Pancreas (tissue), 10 donors: Measurements from ENCODE around the gene AKAP12. TPM values are rescaled to one million over a fixed set of nuclear protein-coding genes. Genes with fewer than 3 reads are reported as not detected.
"Not testable (repeated sequence)": the region's sequence is repeated elsewhere in the genome, so short reads cannot be mapped to it uniquely, and the experiment has no call there.

Experiments
- ATAC-seq, 4 donors: fragments of 200-7000 bp; cut with Tn5 transposase; one replicate each; pipeline versions ENCODE4 v1.8.0 to v1.9.1; 2020; ENCODE audit warnings: mild to moderate bottlenecking in 4 of 4, moderate library complexity in 4 of 4
- DNase-seq, 6 donors: peaks; one replicate each; pipeline ENCODE4 v3.0.0-alpha.2; 2020
- FAIRE-seq: peaks from 2 replicates; lab custom pipeline; 2012; peaks lifted over from hg19 to GRCh38; lab: Jason Lieb, UNC
- H3K27ac ChIP-seq, 4 donors: fragments of 200-600 bp; sonication (generic); 1 replicate in 3 of 4; 2 replicates in 1 of 4; pipeline versions ENCODE4 v1.5.0 to v1.8.0; 2020
- H3K27me3 ChIP-seq, 4 donors: fragments of 200-600 bp; one replicate each; pipeline ENCODE4 v1.8.0; 2021
- H3K36me3 ChIP-seq, 3 donors: fragments of 200-600 bp; sonication (generic) in 1 of 3; one replicate each; pipeline versions ENCODE4 v1.5.0 to v1.8.0; 2020 to 2021
- H3K4me1 ChIP-seq, 3 donors: fragments of 200-600 bp; one replicate each; pipeline ENCODE4 v1.8.0; 2021
- H3K4me3 ChIP-seq, 4 donors: fragments of 200-600 bp; sonication (generic) in 2 of 4; one replicate each; pipeline versions ENCODE4 v1.5.0 to v1.8.0; 2020 to 2021
- H3K9me3 ChIP-seq, 4 donors: fragments of 200-600 bp; one replicate each; pipeline ENCODE4 v1.8.0; 2021
- WGBS, 2 donors: extraction: QIAGEN DNeasy Blood & Tissue Kit; methylation state at CpG; one replicate each; pipeline ENCODE4 v1.1.7; 2013; 5-methylcytosine and 5-hydroxymethylcytosine counted together
- intact Hi-C, 3 donors: fragments of 100-400 bp; cut with DNase I; formaldehyde crosslinking; loops; one replicate each; pipeline versions ENCODE4 v1.11.1 to v1.14.2; 2022
- polyA plus RNA-seq, 2 donors: library from polyadenylated mRNA; stranded (reverse); fragments of 200-250 nt; gene quantifications; one replicate each; pipeline ENCODE4 v1.2.3, GENCODE V29; 2013
- total RNA-seq, 6 donors: library from RNA; stranded (reverse); fragmentation: NEBNext Ultra II Directional in 4 of 6; extraction: Animal tissue kit (Norgen Biotek cat#: 25700) in 4 of 6; gene quantifications; one replicate each; pipeline versions ENCODE4 v1.2.1 to v1.2.4, GENCODE V29; 2021 to 2023
- TF ChIP-seq, protein P1 (sequence below), 4 donors: fragments of 200-600 bp; sonication (generic) in 3 of 4; IDR thresholded peaks; one replicate each; pipeline versions ENCODE4 v1.5.0 to v1.8.0; 2021; ENCODE audit warnings: antibody characterized with exemption in 4 of 4
- donor health status: healthy with polysubstance abuse.
- donor health status: DM: no; HTN: no; CAD: no; lungs with moderate emphysema.
- donor health status: DM: no; HTN: no; CAD: no.
- donor health status: control.
- donor health status: control.
- donor health status: Bipolar disorder and iron deficiency.
- donor health status: DM: yes; HTN: yes; CAD: no.
- donor health status: DM: no; HTN: no; CAD: no.
- donor health status: DM: no; HTN: no; CAD: no.
- donor health status: DM: yes; HTN: yes; CAD: no.

The AKAP12 gene
- total and polyA plus RNA-seq, 8 donors: 2.4 to 13.2 (median 3.8) TPM

DNA sequence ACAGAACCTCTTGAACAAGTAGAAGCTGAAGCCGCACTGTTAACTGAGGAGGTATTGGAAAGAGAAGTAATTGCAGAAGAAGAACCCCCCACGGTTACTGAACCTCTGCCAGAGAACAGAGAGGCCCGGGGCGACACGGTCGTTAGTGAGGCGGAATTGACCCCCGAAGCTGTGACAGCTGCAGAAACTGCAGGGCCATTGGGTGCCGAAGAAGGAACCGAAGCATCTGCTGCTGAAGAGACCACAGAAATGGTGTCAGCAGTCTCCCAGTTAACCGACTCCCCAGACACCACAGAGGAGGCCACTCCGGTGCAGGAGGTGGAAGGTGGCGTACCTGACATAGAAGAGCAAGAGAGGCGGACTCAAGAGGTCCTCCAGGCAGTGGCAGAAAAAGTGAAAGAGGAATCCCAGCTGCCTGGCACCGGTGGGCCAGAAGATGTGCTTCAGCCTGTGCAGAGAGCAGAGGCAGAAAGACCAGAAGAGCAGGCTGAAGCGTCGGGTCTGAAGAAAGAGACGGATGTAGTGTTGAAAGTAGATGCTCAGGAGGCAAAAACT lies 111.5 kb downstream of the AKAP12 start:
- FAIRE-seq: no peak
- Histone ChIP-seq H3K9me3 (no peaks in the 10 kb centered on the region), H3K4me1 (no peaks in the 10 kb centered on the region), H3K4me3 (no peak overlapping the region), H3K27me3 (no peaks in the 10 kb centered on the region), H3K27ac (no peak overlapping the region), H3K36me3 (no peaks in the 10 kb centered on the region)
- TF ChIP-seq, protein P1, sequence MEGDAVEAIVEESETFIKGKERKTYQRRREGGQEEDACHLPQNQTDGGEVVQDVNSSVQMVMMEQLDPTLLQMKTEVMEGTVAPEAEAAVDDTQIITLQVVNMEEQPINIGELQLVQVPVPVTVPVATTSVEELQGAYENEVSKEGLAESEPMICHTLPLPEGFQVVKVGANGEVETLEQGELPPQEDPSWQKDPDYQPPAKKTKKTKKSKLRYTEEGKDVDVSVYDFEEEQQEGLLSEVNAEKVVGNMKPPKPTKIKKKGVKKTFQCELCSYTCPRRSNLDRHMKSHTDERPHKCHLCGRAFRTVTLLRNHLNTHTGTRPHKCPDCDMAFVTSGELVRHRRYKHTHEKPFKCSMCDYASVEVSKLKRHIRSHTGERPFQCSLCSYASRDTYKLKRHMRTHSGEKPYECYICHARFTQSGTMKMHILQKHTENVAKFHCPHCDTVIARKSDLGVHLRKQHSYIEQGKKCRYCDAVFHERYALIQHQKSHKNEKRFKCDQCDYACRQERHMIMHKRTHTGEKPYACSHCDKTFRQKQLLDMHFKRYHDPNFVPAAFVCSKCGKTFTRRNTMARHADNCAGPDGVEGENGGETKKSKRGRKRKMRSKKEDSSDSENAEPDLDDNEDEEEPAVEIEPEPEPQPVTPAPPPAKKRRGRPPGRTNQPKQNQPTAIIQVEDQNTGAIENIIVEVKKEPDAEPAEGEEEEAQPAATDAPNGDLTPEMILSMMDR (IDR thresholded peaks at IDR 0.05): no peak
- DNase-seq: no peak
- intact Hi-C loops: no loop called here
- WGBS, 2 donors: 88 to 94% methylated on average over 18 of the region's 18 CpGs
- ATAC-seq: no peak

DNA sequence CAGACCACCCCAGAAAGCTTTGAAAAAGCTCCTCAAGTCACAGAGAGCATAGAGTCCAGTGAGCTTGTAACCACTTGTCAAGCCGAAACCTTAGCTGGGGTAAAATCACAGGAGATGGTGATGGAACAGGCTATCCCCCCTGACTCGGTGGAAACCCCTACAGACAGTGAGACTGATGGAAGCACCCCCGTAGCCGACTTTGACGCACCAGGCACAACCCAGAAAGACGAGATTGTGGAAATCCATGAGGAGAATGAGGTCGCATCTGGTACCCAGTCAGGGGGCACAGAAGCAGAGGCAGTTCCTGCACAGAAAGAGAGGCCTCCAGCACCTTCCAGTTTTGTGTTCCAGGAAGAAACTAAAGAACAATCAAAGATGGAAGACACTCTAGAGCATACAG lies 112.0 kb downstream of the AKAP12 start:
- no peak for FAIRE-seq

DNA sequence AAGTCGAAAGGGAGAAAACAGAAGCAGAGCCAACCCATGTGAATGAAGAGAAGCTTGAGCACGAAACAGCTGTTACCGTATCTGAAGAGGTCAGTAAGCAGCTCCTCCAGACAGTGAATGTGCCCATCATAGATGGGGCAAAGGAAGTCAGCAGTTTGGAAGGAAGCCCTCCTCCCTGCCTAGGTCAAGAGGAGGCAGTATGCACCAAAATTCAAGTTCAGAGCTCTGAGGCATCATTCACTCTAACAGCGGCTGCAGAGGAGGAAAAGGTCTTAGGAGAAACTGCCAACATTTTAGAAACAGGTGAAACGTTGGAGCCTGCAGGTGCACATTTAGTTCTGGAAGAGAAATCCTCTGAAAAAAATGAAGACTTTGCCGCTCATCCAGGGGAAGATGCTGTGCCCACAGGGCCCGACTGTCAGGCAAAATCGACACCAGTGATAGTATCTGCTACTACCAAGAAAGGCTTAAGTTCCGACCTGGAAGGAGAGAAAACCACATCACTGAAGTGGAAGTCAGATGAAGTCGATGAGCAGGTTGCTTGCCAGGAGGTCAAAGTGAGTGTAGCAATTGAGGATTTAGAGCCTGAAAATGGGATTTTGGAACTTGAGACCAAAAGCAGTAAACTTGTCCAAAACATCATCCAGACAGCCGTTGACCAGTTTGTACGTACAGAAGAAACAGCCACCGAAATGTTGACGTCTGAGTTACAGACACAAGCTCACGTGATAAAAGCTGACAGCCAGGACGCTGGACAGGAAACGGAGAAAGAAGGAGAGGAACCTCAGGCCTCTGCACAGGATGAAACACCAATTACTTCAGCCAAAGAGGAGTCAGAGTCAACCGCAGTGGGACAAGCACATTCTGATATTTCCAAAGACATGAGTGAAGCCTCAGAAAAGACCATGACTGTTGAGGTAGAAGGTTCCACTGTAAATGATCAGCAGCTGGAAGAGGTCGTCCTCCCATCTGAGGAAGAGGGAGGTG lies 112.9 kb downstream of the AKAP12 start:
- FAIRE-seq (no peak), ATAC-seq (no peak), DNase-seq (no peak)
- Histone ChIP-seq H3K4me3 (no peak overlapping the region), H3K27me3 (no peaks in the 10 kb centered on the region), H3K36me3 (no peaks in the 10 kb centered on the region), H3K9me3 (no peaks in the 10 kb centered on the region), H3K27ac (no peak overlapping the region), H3K4me1 (no peaks in the 10 kb centered on the region)
- intact Hi-C loops: no loop called here
- WGBS, 2 donors: 75 to 82% methylated on average over 19 of the region's 19 CpGs
- TF ChIP-seq, protein P1 (IDR thresholded peaks at IDR 0.05): no peak

More for the DNA sequence above, 112.0 kb downstream of the AKAP12 start:
- H3K27ac ChIP-seq: no peak overlapping the region
- H3K27me3 ChIP-seq: no peaks in the 10 kb centered on the region
- H3K4me3 ChIP-seq: no peak overlapping the region
- TF ChIP-seq, protein P1 (IDR thresholded peaks at IDR 0.05): no peak
- DNase-seq (no peak), ATAC-seq (no peak)
- no peaks in the 10 kb centered on the region for H3K9me3 ChIP-seq
- intact Hi-C loops: no loop called here
- no peaks in the 10 kb centered on the region for H3K4me1 ChIP-seq
- WGBS, 2 donors: 77 to 88% methylated on average over 7 of the region's 7 CpGs
- H3K36me3 ChIP-seq: no peaks in the 10 kb centered on the region

DNA sequence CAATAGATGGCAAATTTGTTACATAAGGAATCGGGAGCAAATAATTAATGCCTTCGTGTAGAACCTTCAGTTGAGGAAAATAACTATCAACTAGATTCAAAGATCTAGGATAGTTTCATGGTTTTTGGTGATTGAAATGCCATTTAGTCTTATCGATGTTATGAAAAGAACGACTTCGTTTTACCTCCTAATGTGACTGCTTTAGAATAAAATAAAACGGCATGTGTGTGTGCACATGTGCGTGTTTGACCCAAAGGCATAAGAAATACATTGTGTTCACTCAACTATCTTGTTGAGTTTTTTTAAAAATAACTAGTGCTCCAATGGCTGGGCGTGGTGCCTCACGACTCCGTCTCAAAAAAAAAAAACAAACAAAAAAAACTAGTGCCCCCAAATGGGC lies 114.0 kb downstream of the AKAP12 start:
- H3K36me3 ChIP-seq: no peaks in the 10 kb centered on the region
- no peak overlapping the region for H3K4me3 ChIP-seq
- no peak for ATAC-seq
- no peaks in the 10 kb centered on the region for H3K4me1 ChIP-seq
- no peak overlapping the region for H3K27ac ChIP-seq
- WGBS, 2 donors: 86 to 94% methylated on average over 10 of the region's 10 CpGs
- H3K27me3 ChIP-seq: no peaks in the 10 kb centered on the region
- intact Hi-C loops: no loop called here
- H3K9me3 ChIP-seq: no peaks in the 10 kb centered on the region
- no peak for FAIRE-seq
- TF ChIP-seq, protein P1 (IDR thresholded peaks at IDR 0.05): no peak
- DNase-seq: no peak

DNA sequence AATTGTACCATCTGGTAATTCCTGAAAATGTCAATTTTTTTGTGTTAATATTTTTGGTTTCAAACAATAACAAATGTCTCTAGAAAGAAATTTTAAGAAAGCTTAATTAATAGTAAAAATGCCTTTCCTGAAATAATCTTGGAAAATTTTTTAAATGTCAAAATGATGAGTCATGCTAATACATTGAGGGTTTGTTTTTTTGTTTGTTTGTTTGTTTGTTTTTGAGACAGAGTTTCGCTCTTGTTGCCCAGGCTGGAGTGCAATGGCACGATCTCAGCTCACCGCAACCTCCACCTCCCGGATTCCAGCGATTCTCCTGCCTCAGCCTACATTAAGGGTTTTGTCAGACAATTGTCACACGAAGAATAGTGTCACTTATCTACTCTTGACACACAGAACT lies 117.2 kb downstream of the AKAP12 start:
- FAIRE-seq, intact Hi-C loops: not testable (repeated sequence)
- WGBS, 2 donors: 93 to 95% methylated on average over 6 of the region's 6 CpGs

More for the DNA sequence above, 117.2 kb downstream of the AKAP12 start:
- not testable (repeated sequence) for H3K36me3 ChIP-seq, H3K27me3 ChIP-seq, H3K9me3 ChIP-seq, DNase-seq, H3K4me1 ChIP-seq, H3K27ac ChIP-seq, ATAC-seq, H3K4me3 ChIP-seq
